Upper lobe of left lung (tissue), 6 donors: ENCODE measurements around the gene FIBCD1. TPM values are rescaled to one million over a fixed set of nuclear protein-coding genes. Genes with fewer than 3 reads are reported as not detected.

Source experiments
- ATAC-seq, 2 donors: fragments of 200-7000 bp; cut with Tn5 transposase; one replicate each; pipeline ENCODE4 v1.9.1; 2022; ENCODE audit warnings: mild to moderate bottlenecking in 2 of 2, moderate library complexity in 2 of 2; ENCODE audit not compliant: low FRiP score in 2 of 2
- DNase-seq, 2 donors: peaks; one replicate each; pipeline ENCODE4 v3.0.0-alpha.2; 2019 to 2020
- H3K27ac ChIP-seq, 4 donors: fragments of 200-600 bp; sonication (generic); one replicate each; pipeline ENCODE4 v1.5.1; 2016 to 2019
- H3K27me3 ChIP-seq, 4 donors: fragments of 200-600 bp; sonication (generic); one replicate each; pipeline ENCODE4 v1.5.1; 2017 to 2019
- H3K36me3 ChIP-seq, 4 donors: fragments of 200-600 bp; sonication (generic); one replicate each; pipeline ENCODE4 v1.5.1; 2016 to 2019
- H3K4me1 ChIP-seq, 4 donors: fragments of 200-600 bp; sonication (generic); one replicate each; pipeline ENCODE4 v1.5.1; 2018 to 2019
- H3K4me3 ChIP-seq, 4 donors: fragments of 200-600 bp; sonication (generic); one replicate each; pipeline ENCODE4 v1.5.1; 2017 to 2019; ENCODE audit warnings: mild to moderate bottlenecking in 2 of 4, moderate library complexity in 1 of 4
- H3K9me3 ChIP-seq, 4 donors: fragments of 200-600 bp; sonication (generic); one replicate each; pipeline ENCODE4 v1.5.1; 2018 to 2019
- EP300 ChIP-seq, 4 donors: sonication (generic); formaldehyde crosslinking; IDR thresholded peaks; one replicate each; pipeline ENCODE4 v1.5.1; 2017; ENCODE audit warnings: antibody characterized with exemption in 4 of 4, control low read depth in 2 of 4
- POLR2A ChIP-seq, 4 donors: fragments of 450-650 bp; IDR thresholded peaks; one replicate each; pipeline ENCODE4 v1.5.1; 2016 to 2017; ENCODE audit warnings: antibody characterized with exemption in 4 of 4, mild to moderate bottlenecking in 2 of 4
- POLR2AphosphoS5 ChIP-seq, 2 donors: sonication (generic); formaldehyde crosslinking; IDR thresholded peaks; one replicate each; pipeline ENCODE4 v1.5.1; 2017; ENCODE audit warnings: antibody characterized with exemption in 2 of 2
- WGBS, 2 donors: methylation state at CpG; one replicate each; pipeline ENCODE4 v1.1.5; 2017 to 2018; 5-methylcytosine and 5-hydroxymethylcytosine counted together
- total RNA-seq, 6 donors: library from RNA; depleted of rRNA in 4 of 6; stranded (reverse); fragments of >200 nt in 4 of 6; gene quantifications; one replicate each; pipeline versions ENCODE4 v1.1.0 to v1.2.1, GENCODE V29; 2016 to 2021
- TF ChIP-seq, protein P1 (sequence below), 6 experiments: fragments of 450-650 bp in 4 of 6; fragments of 200-600 bp in 2 of 6; sonication (generic) in 2 of 6; IDR thresholded peaks; one replicate each; pipeline ENCODE4 v1.5.1; 2016 to 2019; ENCODE audit warnings: antibody characterized with exemption in 6 of 6
- donor health status: DM: no; HTN: no; CAD: no; lungs with moderate emphysema.
- donor health status: DM: no; HTN: yes; CAD: no; lungs with severe emphysema.

Gene FIBCD1
- total RNA-seq, 6 donors from 2014 or later, result 0.30 to 15.8 (median 4.1) TPM

DNA sequence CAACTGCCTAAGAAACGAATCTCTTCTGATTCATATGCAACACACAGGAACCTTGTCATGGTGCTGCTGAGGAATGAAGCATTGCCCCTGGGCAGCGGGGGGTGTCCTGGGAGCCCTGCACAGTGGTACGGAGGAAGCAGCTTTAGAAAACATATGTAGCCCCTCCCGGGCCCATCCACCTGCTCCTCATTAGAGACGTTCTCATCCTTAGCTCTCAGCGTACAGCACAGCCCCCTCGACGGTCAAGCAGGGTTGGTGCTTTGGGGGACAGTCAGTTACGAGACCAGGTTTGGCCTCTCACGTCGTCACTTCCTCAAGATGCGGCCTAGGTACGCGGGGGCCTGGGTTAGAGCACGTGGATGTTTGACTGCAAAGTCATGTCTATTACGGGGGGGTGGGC, 41.5 kb upstream of the FIBCD1 start:
- DNase-seq, result no peak
- no peaks in the 10 kb centered on the region for H3K27me3 ChIP-seq
- H3K4me3 ChIP-seq, result no peak overlapping the region
- TF ChIP-seq POLR2AphosphoS5 (IDR thresholded peaks at IDR 0.05) (no peak), POLR2A (IDR thresholded peaks at IDR 0.05) (no peak), EP300 (IDR thresholded peaks at IDR 0.05) (no peak)
- TF ChIP-seq, protein P1, sequence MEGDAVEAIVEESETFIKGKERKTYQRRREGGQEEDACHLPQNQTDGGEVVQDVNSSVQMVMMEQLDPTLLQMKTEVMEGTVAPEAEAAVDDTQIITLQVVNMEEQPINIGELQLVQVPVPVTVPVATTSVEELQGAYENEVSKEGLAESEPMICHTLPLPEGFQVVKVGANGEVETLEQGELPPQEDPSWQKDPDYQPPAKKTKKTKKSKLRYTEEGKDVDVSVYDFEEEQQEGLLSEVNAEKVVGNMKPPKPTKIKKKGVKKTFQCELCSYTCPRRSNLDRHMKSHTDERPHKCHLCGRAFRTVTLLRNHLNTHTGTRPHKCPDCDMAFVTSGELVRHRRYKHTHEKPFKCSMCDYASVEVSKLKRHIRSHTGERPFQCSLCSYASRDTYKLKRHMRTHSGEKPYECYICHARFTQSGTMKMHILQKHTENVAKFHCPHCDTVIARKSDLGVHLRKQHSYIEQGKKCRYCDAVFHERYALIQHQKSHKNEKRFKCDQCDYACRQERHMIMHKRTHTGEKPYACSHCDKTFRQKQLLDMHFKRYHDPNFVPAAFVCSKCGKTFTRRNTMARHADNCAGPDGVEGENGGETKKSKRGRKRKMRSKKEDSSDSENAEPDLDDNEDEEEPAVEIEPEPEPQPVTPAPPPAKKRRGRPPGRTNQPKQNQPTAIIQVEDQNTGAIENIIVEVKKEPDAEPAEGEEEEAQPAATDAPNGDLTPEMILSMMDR (IDR thresholded peaks at IDR 0.05), result no peak
- no peaks in the 10 kb centered on the region for H3K9me3 ChIP-seq
- no peaks in the 10 kb centered on the region for H3K4me1 ChIP-seq
- H3K36me3 ChIP-seq, result no peaks in the 10 kb centered on the region
- WGBS, 2 donors, result 67 to 79% methylated on average over 8 to 16 of the region's 16 CpGs
- H3K27ac ChIP-seq, result no peak overlapping the region
- no peak for ATAC-seq

DNA sequence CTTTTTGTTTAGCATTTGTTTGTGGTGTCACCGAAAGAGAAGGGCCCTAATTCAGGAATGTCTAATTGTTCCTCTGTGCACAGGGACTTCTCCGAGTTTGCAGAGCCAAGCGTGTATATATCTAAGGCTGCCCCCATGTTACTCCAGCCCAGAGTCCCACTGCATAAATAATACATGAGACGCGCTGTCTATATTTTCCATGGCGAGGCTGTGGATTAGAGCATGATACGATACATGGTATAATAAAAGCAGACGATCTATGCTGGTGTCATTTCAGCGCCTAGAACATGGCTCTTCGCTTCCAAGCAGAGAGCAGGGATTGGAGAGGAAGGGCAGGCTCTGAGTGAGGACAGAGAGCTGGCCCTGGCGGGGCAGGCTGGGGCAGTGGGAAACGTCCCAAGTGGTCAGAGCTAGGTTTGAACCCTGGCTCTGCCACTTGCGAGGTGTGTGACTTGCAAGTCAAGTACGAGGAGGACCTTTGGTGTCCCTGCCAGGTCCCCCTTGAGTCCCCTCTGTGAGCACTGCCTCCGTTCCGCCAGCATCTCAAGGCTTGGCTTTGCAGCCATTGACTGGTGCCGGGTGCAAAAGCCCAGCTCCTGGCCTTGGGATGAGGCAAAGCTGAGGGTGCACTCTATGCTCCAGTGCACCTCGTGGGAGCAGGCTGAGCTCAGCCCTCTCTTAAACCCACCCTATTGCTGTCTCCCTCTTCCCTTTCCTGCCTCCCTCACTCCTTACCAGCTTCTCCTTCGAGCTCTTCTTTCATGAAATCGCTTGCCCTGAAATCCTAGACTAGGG, 40.7 kb upstream of the FIBCD1 start:
- no peaks in the 10 kb centered on the region for H3K27me3 ChIP-seq
- H3K4me1 ChIP-seq, result no peaks in the 10 kb centered on the region
- no peak for DNase-seq
- TF ChIP-seq POLR2AphosphoS5 (IDR thresholded peaks at IDR 0.05) (no peak), EP300 (IDR thresholded peaks at IDR 0.05) (no peak), POLR2A (IDR thresholded peaks at IDR 0.05) (no peak)
- TF ChIP-seq, protein P1 (IDR thresholded peaks at IDR 0.05), result no peak
- ATAC-seq, result no peak
- no peak overlapping the region for H3K27ac ChIP-seq
- no peaks in the 10 kb centered on the region for H3K9me3 ChIP-seq
- H3K36me3 ChIP-seq, result no peaks in the 10 kb centered on the region
- 81 to 86% methylated on average over 20 of the region's 20 CpGs for WGBS, 2 donors
- H3K4me3 ChIP-seq, result no peak overlapping the region

DNA sequence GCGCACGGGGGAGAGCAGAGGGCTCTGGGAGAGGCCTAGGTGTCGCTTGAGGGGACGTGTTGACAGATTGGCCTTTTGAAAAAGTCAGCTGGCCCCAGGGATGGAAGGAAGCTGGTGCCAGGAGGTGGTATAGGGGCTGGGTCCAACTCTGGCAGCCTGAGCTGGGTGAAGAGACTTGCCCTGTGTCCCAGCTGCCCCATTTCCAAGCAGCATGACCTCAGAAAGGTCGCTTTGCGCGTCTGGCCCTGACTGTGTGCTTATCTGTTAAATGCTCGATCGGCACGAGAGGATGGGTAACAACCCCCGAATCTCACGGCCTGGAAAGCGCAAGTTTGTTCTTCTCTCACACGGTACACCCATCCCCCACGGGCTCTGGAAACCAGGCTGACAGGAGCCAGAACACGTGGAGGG, 38.8 kb upstream of the FIBCD1 start:
- Histone ChIP-seq H3K36me3 (no peaks in the 10 kb centered on the region), H3K4me3 (no peak overlapping the region), H3K4me1 (no peaks in the 10 kb centered on the region), H3K27ac (no peak overlapping the region), H3K9me3 (no peaks in the 10 kb centered on the region), H3K27me3 (no peaks in the 10 kb centered on the region)
- ATAC-seq (no peak), DNase-seq (no peak)
- TF ChIP-seq POLR2AphosphoS5 (IDR thresholded peaks at IDR 0.05), result no peak
- no peak for TF ChIP-seq POLR2A (IDR thresholded peaks at IDR 0.05)
- TF ChIP-seq, protein P1 (IDR thresholded peaks at IDR 0.05), result no peak
- TF ChIP-seq EP300 (IDR thresholded peaks at IDR 0.05), result no peak
- 50 to 61% methylated on average over 15 to 16 of the region's 16 CpGs for WGBS, 2 donors

DNA sequence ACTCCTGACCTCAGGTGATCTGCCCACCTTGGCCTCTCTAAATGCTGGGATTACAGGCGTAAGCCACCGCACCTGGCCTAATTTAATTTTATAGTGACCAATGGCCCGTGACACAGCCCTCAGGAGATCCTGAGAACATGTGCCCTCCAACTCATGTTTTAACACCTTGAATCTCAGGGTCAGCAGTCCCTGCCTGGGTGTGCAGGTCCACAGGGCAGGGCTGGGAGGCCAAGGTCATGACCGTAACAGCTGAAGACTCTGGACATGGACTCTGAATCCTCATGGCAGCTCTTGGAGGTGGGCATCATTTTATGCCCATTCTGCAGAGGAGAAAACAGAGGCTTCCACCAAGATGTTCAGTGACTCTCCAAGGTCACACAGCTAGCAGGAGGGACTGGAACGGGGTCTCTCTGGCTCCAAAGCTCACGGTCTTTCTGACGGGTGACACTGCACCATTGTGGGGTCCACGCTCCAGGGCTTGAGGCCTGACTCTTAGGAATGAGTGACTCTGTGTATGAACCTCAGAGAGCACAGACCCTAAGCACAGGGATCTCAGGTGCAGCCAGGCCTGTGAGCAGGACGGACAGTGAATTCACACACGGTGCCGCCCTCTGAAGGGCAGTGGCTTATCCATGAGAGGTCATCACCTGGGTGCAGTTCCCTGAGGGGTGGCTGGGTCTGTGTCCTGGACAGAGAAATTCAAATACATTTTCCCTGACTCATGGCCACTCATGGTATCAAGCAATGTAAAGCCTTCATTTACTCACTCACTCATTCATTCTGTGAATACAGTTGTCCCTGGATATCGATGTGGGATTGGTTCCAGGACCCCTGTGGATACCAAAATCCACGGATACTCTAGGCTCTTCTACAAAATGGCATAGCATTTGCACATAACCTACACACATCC, 37.1 kb upstream of the FIBCD1 start:
- H3K9me3 ChIP-seq, result no peaks in the 10 kb centered on the region
- ATAC-seq (no peak), DNase-seq (no peak)
- H3K27me3 ChIP-seq, result no peaks in the 10 kb centered on the region
- H3K4me3 ChIP-seq, result no peak overlapping the region
- TF ChIP-seq EP300 (IDR thresholded peaks at IDR 0.05) (no peak), POLR2AphosphoS5 (IDR thresholded peaks at IDR 0.05) (no peak), POLR2A (IDR thresholded peaks at IDR 0.05) (no peak)
- TF ChIP-seq, protein P1 (IDR thresholded peaks at IDR 0.05), result no peak
- no peaks in the 10 kb centered on the region for H3K36me3 ChIP-seq
- 79 to 92% methylated on average over 11 to 13 of the region's 13 CpGs for WGBS, 2 donors
- no peak overlapping the region for H3K27ac ChIP-seq
- no peaks in the 10 kb centered on the region for H3K4me1 ChIP-seq
